Measurements from ENCODE around the gene HTT. TPM values are rescaled to one million over a fixed set of nuclear protein-coding genes. Genes with fewer than 3 reads are reported as not detected.

The HTT gene
- total RNA-seq, 1 experiment from 2014 or later, result 85.4 TPM

DNA sequence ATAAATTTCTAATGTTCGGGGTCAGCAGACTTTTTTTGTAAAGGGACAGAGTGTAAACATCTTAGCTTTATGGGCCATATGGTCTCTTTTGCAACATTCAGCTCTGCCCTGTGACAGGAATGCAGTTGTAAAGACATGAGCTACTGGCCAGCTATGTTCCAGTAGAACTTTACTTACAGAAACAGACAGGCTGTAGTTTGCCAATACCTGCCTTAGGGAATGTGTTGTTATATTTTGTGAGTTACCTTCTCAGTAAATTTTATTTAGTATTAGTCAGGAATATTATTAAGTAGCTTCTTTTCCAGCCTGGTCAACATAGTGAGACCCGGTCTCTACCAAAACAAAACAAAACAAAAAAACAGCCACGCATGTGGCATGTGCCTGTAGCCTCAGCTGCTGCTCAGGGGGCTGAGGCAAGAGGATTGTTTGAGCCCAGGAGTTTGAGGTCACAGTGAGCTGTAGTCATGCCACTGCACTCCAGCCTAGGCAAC lies 48.7 kb downstream of the HTT start:
- no peak for ATAC-seq

DNA sequence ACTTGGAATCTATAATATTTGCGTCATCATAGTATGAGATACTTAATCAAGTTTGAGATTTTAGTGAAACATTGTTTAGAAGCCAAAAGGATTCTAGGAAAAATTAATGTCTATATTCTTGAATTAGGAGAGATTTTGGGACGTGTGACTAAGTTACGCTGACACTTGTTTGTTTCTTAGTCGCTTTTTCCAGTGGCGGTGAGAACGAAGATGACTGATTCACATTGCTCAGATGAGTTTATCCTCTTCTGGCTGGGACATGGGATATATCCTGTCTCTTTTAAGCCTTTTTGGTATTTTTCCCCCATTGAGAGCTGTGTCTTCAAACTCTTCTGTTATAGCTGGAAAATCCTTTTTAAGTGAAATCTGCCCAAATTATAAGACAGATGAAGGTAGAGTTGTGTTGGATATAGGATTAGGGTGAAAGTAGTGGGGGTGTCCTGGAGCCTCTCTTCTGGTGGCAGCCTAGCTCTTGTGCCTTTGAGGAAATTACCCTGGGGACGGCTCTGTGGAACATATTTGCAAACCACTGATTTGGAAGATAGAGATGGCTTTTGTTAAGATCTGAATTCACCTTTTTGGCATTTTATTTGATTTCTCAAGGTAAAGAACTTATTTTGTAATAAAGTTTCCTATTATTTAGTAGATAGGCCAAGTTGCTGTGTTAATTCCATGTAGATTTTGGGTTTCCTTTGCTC lies 49.7 kb downstream of the HTT start:
- H3K9me3 Mint-ChIP-seq, result peaks cover 4% of the 10 kb centered on the region; the same call in 1 of the 2 replicates
- DNase-seq (ENCODE audit: low spot score) (no peak), ATAC-seq (no peak)
- no peaks in the 10 kb centered on the region for H3K4me1 Mint-ChIP-seq
- TF ChIP-seq GTF2I (CRISPR knock-in tag; conservative IDR thresholded peaks at IDR 0.05) (no peak), SMAD3 (CRISPR knock-in tag; IDR thresholded peaks at IDR 0.05; ENCODE audit: borderline replicate concordance) (no peak)
- ChIA-PET CTCF (no interaction called here), POLR2A (no interaction called here)
- H3K27ac Mint-ChIP-seq, result no peak overlapping the region
- no peak overlapping the region for H3K4me3 Mint-ChIP-seq
- no peaks in the 10 kb centered on the region for H3K27me3 Mint-ChIP-seq (ENCODE audit: low read depth)
- H3K36me3 Mint-ChIP-seq, result peaks cover 51% of the 10 kb centered on the region

More for the DNA sequence above, 48.7 kb downstream of the HTT start:
- TF ChIP-seq, protein P1, sequence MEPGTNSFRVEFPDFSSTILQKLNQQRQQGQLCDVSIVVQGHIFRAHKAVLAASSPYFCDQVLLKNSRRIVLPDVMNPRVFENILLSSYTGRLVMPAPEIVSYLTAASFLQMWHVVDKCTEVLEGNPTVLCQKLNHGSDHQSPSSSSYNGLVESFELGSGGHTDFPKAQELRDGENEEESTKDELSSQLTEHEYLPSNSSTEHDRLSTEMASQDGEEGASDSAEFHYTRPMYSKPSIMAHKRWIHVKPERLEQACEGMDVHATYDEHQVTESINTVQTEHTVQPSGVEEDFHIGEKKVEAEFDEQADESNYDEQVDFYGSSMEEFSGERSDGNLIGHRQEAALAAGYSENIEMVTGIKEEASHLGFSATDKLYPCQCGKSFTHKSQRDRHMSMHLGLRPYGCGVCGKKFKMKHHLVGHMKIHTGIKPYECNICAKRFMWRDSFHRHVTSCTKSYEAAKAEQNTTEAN (CRISPR knock-in tag; IDR thresholded peaks at IDR 0.05), result no peak
- TF ChIP-seq CREB1 (CRISPR knock-in tag; IDR thresholded peaks at IDR 0.05), result no peak
- no peak for TF ChIP-seq GABPB1 (CRISPR knock-in tag; IDR thresholded peaks at IDR 0.05)
- TF ChIP-seq MYBL2 (CRISPR knock-in tag; IDR thresholded peaks at IDR 0.05), result no peak
- no peak for TF ChIP-seq JAZF1 (CRISPR knock-in tag; IDR thresholded peaks at IDR 0.05)
- TF ChIP-seq, protein P2, sequence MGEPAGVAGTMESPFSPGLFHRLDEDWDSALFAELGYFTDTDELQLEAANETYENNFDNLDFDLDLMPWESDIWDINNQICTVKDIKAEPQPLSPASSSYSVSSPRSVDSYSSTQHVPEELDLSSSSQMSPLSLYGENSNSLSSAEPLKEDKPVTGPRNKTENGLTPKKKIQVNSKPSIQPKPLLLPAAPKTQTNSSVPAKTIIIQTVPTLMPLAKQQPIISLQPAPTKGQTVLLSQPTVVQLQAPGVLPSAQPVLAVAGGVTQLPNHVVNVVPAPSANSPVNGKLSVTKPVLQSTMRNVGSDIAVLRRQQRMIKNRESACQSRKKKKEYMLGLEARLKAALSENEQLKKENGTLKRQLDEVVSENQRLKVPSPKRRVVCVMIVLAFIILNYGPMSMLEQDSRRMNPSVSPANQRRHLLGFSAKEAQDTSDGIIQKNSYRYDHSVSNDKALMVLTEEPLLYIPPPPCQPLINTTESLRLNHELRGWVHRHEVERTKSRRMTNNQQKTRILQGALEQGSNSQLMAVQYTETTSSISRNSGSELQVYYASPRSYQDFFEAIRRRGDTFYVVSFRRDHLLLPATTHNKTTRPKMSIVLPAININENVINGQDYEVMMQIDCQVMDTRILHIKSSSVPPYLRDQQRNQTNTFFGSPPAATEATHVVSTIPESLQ (CRISPR knock-in tag; IDR thresholded peaks at IDR 0.05), result no peak
- no peak for TF ChIP-seq ZNF671 (CRISPR knock-in tag; IDR thresholded peaks at IDR 0.05)
- TF ChIP-seq, protein P3, sequence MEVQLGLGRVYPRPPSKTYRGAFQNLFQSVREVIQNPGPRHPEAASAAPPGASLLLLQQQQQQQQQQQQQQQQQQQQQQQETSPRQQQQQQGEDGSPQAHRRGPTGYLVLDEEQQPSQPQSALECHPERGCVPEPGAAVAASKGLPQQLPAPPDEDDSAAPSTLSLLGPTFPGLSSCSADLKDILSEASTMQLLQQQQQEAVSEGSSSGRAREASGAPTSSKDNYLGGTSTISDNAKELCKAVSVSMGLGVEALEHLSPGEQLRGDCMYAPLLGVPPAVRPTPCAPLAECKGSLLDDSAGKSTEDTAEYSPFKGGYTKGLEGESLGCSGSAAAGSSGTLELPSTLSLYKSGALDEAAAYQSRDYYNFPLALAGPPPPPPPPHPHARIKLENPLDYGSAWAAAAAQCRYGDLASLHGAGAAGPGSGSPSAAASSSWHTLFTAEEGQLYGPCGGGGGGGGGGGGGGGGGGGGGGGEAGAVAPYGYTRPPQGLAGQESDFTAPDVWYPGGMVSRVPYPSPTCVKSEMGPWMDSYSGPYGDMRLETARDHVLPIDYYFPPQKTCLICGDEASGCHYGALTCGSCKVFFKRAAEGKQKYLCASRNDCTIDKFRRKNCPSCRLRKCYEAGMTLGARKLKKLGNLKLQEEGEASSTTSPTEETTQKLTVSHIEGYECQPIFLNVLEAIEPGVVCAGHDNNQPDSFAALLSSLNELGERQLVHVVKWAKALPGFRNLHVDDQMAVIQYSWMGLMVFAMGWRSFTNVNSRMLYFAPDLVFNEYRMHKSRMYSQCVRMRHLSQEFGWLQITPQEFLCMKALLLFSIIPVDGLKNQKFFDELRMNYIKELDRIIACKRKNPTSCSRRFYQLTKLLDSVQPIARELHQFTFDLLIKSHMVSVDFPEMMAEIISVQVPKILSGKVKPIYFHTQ (CRISPR knock-in tag; IDR thresholded peaks at IDR 0.05), result no peak
- TF ChIP-seq, protein P4, sequence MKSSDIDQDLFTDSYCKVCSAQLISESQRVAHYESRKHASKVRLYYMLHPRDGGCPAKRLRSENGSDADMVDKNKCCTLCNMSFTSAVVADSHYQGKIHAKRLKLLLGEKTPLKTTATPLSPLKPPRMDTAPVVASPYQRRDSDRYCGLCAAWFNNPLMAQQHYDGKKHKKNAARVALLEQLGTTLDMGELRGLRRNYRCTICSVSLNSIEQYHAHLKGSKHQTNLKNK (CRISPR knock-in tag; IDR thresholded peaks at IDR 0.05), result no peak
- no peak for TF ChIP-seq SMAD4 (CRISPR knock-in tag; IDR thresholded peaks at IDR 0.05)
- TF ChIP-seq, protein P5, sequence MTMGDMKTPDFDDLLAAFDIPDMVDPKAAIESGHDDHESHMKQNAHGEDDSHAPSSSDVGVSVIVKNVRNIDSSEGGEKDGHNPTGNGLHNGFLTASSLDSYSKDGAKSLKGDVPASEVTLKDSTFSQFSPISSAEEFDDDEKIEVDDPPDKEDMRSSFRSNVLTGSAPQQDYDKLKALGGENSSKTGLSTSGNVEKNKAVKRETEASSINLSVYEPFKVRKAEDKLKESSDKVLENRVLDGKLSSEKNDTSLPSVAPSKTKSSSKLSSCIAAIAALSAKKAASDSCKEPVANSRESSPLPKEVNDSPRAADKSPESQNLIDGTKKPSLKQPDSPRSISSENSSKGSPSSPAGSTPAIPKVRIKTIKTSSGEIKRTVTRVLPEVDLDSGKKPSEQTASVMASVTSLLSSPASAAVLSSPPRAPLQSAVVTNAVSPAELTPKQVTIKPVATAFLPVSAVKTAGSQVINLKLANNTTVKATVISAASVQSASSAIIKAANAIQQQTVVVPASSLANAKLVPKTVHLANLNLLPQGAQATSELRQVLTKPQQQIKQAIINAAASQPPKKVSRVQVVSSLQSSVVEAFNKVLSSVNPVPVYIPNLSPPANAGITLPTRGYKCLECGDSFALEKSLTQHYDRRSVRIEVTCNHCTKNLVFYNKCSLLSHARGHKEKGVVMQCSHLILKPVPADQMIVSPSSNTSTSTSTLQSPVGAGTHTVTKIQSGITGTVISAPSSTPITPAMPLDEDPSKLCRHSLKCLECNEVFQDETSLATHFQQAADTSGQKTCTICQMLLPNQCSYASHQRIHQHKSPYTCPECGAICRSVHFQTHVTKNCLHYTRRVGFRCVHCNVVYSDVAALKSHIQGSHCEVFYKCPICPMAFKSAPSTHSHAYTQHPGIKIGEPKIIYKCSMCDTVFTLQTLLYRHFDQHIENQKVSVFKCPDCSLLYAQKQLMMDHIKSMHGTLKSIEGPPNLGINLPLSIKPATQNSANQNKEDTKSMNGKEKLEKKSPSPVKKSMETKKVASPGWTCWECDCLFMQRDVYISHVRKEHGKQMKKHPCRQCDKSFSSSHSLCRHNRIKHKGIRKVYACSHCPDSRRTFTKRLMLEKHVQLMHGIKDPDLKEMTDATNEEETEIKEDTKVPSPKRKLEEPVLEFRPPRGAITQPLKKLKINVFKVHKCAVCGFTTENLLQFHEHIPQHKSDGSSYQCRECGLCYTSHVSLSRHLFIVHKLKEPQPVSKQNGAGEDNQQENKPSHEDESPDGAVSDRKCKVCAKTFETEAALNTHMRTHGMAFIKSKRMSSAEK (CRISPR knock-in tag; IDR thresholded peaks at IDR 0.05; ENCODE audit: borderline replicate concordance), result no peak
- peaks cover 54% of the 10 kb centered on the region for H3K36me3 Mint-ChIP-seq
- H3K9me3 Mint-ChIP-seq, result peaks cover 4% of the 10 kb centered on the region; the same call in 1 of the 2 replicates
- no peaks in the 10 kb centered on the region for H3K4me1 Mint-ChIP-seq
- POLR2A ChIA-PET, result no interaction called here
- H3K27ac Mint-ChIP-seq, result no peak overlapping the region
- H3K4me3 Mint-ChIP-seq, result no peak overlapping the region
- no peak for DNase-seq (ENCODE audit: low spot score)
- CTCF ChIA-PET, result no interaction called here
- no peaks in the 10 kb centered on the region for H3K27me3 Mint-ChIP-seq (ENCODE audit: low read depth)

All from WTC11 (cell line).